HG03558 (cell line): ENCODE results near the gene STN1.

Source experiments
- ATAC-seq: cut with Tn5 transposase; IDR thresholded peaks from one replicate; pipeline ENCODE4 v1.9.1; 2021; ENCODE audit warnings: moderate number of reproducible peaks; ENCODE audit not compliant: unreplicated experiment; ENCODE audit errors: extremely low read depth

Gene STN1

GRCh38 chr10:103834436-103835095 is 83.4 kb downstream of the STN1 start:
- ATAC-seq = no peak

- ATAC-seq = no peak
Observed at GRCh38 chr10:103833731-103834365, 84.1 kb downstream of the STN1 start.

DNA sequence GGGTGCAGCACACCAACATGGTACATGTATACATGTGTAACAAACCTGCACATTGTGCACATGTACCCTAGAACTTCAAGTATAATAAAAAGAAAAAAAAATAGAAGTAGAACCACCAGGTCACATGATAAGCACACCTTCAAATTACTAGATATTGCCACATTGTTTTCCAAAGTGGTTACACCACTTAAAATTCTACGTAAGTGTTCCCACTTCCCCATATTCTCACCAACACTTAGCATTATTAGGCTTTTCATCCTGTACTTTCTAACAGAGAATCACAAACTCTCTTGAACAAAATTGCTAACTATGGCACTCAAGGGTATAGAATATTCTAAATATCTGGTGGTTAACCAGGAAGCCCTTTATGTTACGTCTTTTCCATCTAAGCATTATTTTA is 85.2 kb downstream of the STN1 start:
- ATAC-seq = no peak
